Measurements from ENCODE around the gene UFD1. TPM values are rescaled to one million over a fixed set of nuclear protein-coding genes. Genes with fewer than 3 reads are reported as not detected.

Gene UFD1
- total and polyA plus RNA-seq, 2 of the 4 experiments (the other 2 are of a cell fraction): 149 to 152 TPM

- Histone ChIP-seq H3K18ac (ENCODE audit: low read depth, low read length) (no peak overlapping the region), H3K9me3 (ENCODE audit: control insufficient read depth, insufficient read depth, low read length) (no peaks in the 10 kb centered on the region), H3K79me1 (ENCODE audit: low read depth in 1 of 2, low read length in 2 of 2) (peaks cover 3 to 16% of the 10 kb centered on the region in 2 experiments; a peak in 2 of 4 replicates), H2AK5ac (ENCODE audit: low read depth, low read length) (no peak overlapping the region), H3K27ac (ENCODE audit: insufficient read depth, low read length) (no peak overlapping the region), H3K4ac (ENCODE audit: low read depth, low read length) (no peak overlapping the region), H3K4me3 (ENCODE audit: insufficient read depth, low read depth, low read length) (no peak overlapping the region), H4K91ac (ENCODE audit: insufficient read depth, low read depth, low read length) (no peak overlapping the region), H3K14ac (replicated peaks; ENCODE audit: low read depth, low read length) (no peak overlapping the region), H2BK20ac (ENCODE audit: low read depth, low read length) (no peak overlapping the region), H3K9me1 (ENCODE audit: insufficient read depth, low read length) (peaks cover 10% of the 10 kb centered on the region), H3K36me3 (ENCODE audit: control insufficient read depth, insufficient read depth, low read length) (peaks cover 55% of the 10 kb centered on the region), H4K5ac (ENCODE audit: low read depth, low read length) (no peak overlapping the region), H3K56ac (ENCODE audit: extremely low read depth, insufficient read depth, low read length) (no peak overlapping the region), H3K23ac (ENCODE audit: low read depth, low read length) (no peak overlapping the region), H2BK5ac (ENCODE audit: low read depth, low read length, poor library complexity, severe bottlenecking) (no peak overlapping the region), H3K4me2 (ENCODE audit: low read depth, low read length) (no peak overlapping the region), H2AFZ (replicated peaks; ENCODE audit: low read length, poor library complexity) (no peak overlapping the region), H2BK120ac (ENCODE audit: low read depth, low read length) (no peak overlapping the region), H3K4me1 (ENCODE audit: control insufficient read depth, insufficient read depth, low read length) (peaks cover 4% of the 10 kb centered on the region; the same call in 1 of the 2 replicates), H4K20me1 (ENCODE audit: insufficient read depth, low read length) (peaks cover 4% of the 10 kb centered on the region), H4K8ac (ENCODE audit: low read depth in 2 of 2, low read length in 2 of 2) (no peak overlapping the region), H3K27me3 (ENCODE audit: control insufficient read depth, insufficient read depth, low read length) (no peaks in the 10 kb centered on the region), H2AK9ac (replicated peaks; ENCODE audit: low read depth, low read length, poor library complexity) (no peak overlapping the region), H3K9ac (ENCODE audit: low read depth, low read length) (no peak overlapping the region), H2BK15ac (ENCODE audit: low read depth, low read length) (no peak overlapping the region)
- DNase-seq (no peak), ATAC-seq (ENCODE audit: low read depth) (no peak)
- no TSS peak for BruUV-seq (replicated peaks)
- TF ChIP-seq CTCF (conservative IDR thresholded peaks at IDR 0.05; ENCODE audit: low read depth, low read length) (no peak), RAD21 (IDR thresholded peaks at IDR 0.05; ENCODE audit: low read length) (no peak), MAFK (IDR thresholded peaks at IDR 0.05; ENCODE audit: low read depth, low read length) (no peak), BHLHE40 (IDR thresholded peaks at IDR 0.05; ENCODE audit: low read depth, low read length) (no peak), MAZ (IDR thresholded peaks at IDR 0.05; ENCODE audit: borderline replicate concordance, low read depth, low read length) (no peak), NFE2L2 (IDR thresholded peaks at IDR 0.05; ENCODE audit: low read depth, low read length) (no peak), RFX5 (IDR thresholded peaks at IDR 0.05; ENCODE audit: low read depth, low read length) (no peak), CHD1 (IDR thresholded peaks at IDR 0.05; ENCODE audit: low read depth, low read length) (no peak), MXI1 (IDR thresholded peaks at IDR 0.05; ENCODE audit: borderline replicate concordance, low read depth, low read length) (no peak), FOS (IDR thresholded peaks at IDR 0.05; ENCODE audit: low read depth, low read length) (no peak), POLR2A (IDR thresholded peaks at IDR 0.05; ENCODE audit: low read depth, low read length) (no peak), RCOR1 (IDR thresholded peaks at IDR 0.05; ENCODE audit: insufficient replicate concordance, low read length) (no peak)
- TF ChIP-seq, protein P1, sequence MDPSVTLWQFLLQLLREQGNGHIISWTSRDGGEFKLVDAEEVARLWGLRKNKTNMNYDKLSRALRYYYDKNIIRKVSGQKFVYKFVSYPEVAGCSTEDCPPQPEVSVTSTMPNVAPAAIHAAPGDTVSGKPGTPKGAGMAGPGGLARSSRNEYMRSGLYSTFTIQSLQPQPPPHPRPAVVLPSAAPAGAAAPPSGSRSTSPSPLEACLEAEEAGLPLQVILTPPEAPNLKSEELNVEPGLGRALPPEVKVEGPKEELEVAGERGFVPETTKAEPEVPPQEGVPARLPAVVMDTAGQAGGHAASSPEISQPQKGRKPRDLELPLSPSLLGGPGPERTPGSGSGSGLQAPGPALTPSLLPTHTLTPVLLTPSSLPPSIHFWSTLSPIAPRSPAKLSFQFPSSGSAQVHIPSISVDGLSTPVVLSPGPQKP (IDR thresholded peaks at IDR 0.05; ENCODE audit: borderline replicate concordance, low read depth, low read length): no peak
- TF ChIP-seq, protein P2, sequence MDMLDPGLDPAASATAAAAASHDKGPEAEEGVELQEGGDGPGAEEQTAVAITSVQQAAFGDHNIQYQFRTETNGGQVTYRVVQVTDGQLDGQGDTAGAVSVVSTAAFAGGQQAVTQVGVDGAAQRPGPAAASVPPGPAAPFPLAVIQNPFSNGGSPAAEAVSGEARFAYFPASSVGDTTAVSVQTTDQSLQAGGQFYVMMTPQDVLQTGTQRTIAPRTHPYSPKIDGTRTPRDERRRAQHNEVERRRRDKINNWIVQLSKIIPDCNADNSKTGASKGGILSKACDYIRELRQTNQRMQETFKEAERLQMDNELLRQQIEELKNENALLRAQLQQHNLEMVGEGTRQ (IDR thresholded peaks at IDR 0.05; ENCODE audit: low read depth, low read length): no peak
- WGBS, 2 experiments (ENCODE audit: extremely low coverage in 2 of 2, insufficient read length in 1 of 2): no CpG with 5 or more reads among the region's 2 CpGs
- POLR2A ChIA-PET (ENCODE audit: unreplicated experiment): no interaction called here
- CTCF ChIA-PET: no interaction called here
- intact Hi-C loops (cut with micrococcal nuclease) (no loop called here), dilution Hi-C loops (cut with HindIII; ENCODE audit: low sequenced_read_pairs, unreplicated experiment) (no loop called here), in situ Hi-C loops (cut with MboI; ENCODE audit: low sequenced_read_pairs) (no loop called here)
Observed at GRCh38 chr22:19455033-19455432, 24.0 kb downstream of the UFD1 start.
